HG03045 (cell line): ENCODE data around the gene MAP2K5.
"Not testable (repeated sequence)": the region's sequence is repeated elsewhere in the genome, so short reads cannot be mapped to it uniquely, and the experiment has no call there.

ENCODE experiments used
- ATAC-seq: cut with Tn5 transposase; IDR thresholded peaks from one replicate; pipeline ENCODE4 v1.9.1; 2021; ENCODE audit warnings: mild to moderate bottlenecking, moderate library complexity; ENCODE audit not compliant: unreplicated experiment

MAP2K5 gene

GRCh38 chr15:67646847-67647246 lies 104.3 kb downstream of the MAP2K5 start:
- ATAC-seq: no peak

- no peak for ATAC-seq
Measured at GRCh38 chr15:67652586-67652985, 110.1 kb downstream of the MAP2K5 start.

GRCh38 chr15:67660446-67660845 lies 117.9 kb downstream of the MAP2K5 start:
- no peak for ATAC-seq

- ATAC-seq: no peak
Measured at GRCh38 chr15:67660874-67661606, 118.5 kb downstream of the MAP2K5 start.

- ATAC-seq: no peak
Measured at GRCh38 chr15:67670647-67671305, 128.3 kb downstream of the MAP2K5 start.

GRCh38 chr15:67672834-67673233 lies 130.3 kb downstream of the MAP2K5 start:
- not testable (repeated sequence) for ATAC-seq

GRCh38 chr15:67674983-67675382 lies 132.5 kb downstream of the MAP2K5 start:
- no peak for ATAC-seq

- ATAC-seq: no peak
Measured at GRCh38 chr15:67678089-67678488, 135.6 kb downstream of the MAP2K5 start.

GRCh38 chr15:67678993-67679392 lies 136.5 kb downstream of the MAP2K5 start:
- no peak for ATAC-seq

- no peak for ATAC-seq
Measured at GRCh38 chr15:67680641-67681040, 138.1 kb downstream of the MAP2K5 start.

- ATAC-seq: no peak
Measured at GRCh38 chr15:67685008-67685599, 142.6 kb downstream of the MAP2K5 start.

- ATAC-seq: no peak
Measured at GRCh38 chr15:67685716-67686115, 143.2 kb downstream of the MAP2K5 start.

GRCh38 chr15:67690936-67691335 lies 148.4 kb downstream of the MAP2K5 start:
- no peak for ATAC-seq

- no peak for ATAC-seq
Measured at GRCh38 chr15:67691450-67691849, 148.9 kb downstream of the MAP2K5 start.

GRCh38 chr15:67692573-67692972 lies 150.1 kb downstream of the MAP2K5 start:
- ATAC-seq: no peak

GRCh38 chr15:67696087-67696486 lies 153.6 kb downstream of the MAP2K5 start:
- no peak for ATAC-seq

GRCh38 chr15:67700023-67700422 lies 157.5 kb downstream of the MAP2K5 start:
- no peak for ATAC-seq

- no peak for ATAC-seq
Measured at GRCh38 chr15:67701669-67702068, 159.2 kb downstream of the MAP2K5 start.

GRCh38 chr15:67707520-67708283 lies 165.2 kb downstream of the MAP2K5 start:
- no peak for ATAC-seq

GRCh38 chr15:67708500-67708899 lies 166.0 kb downstream of the MAP2K5 start:
- ATAC-seq: no peak

GRCh38 chr15:67715170-67715569 lies 172.7 kb downstream of the MAP2K5 start:
- ATAC-seq: no peak
